Smooth muscle cell (in vitro differentiated cells): ENCODE data around the gene NEK2. TPM values are rescaled to one million over a fixed set of nuclear protein-coding genes. Genes with fewer than 3 reads are reported as not detected.
"Not testable (repeated sequence)": the region's sequence is repeated elsewhere in the genome, so short reads cannot be mapped to it uniquely, and the experiment has no call there.

Experiments used
- DNase-seq: peaks from one replicate; lab custom pipeline; 2025; ENCODE audit not compliant: unreplicated experiment; lab: John Stamatoyannopoulos, UW
- H2AFZ ChIP-seq: fragments of 200-600 bp; sonication (generic); 2 replicates; pipeline ENCODE4 v1.6.0; 2016; ENCODE audit warnings: antibody characterized with exemption, low read depth, mild to moderate bottlenecking
- H3F3A ChIP-seq: fragments of 200-600 bp; sonication (generic); 2 replicates; pipeline ENCODE4 v1.6.0; 2017; ENCODE audit warnings: antibody characterized with exemption, low read depth
- H3K27ac ChIP-seq: fragments of 200-600 bp; sonication (generic); 2 replicates; pipeline ENCODE4 v1.5.1; 2016; ENCODE audit warnings: low read depth, mild to moderate bottlenecking
- H3K27me3 ChIP-seq: fragments of 200-600 bp; sonication (generic); 2 replicates; pipeline ENCODE4 v1.6.1; 2016; ENCODE audit warnings: low read depth, mild to moderate bottlenecking
- H3K36me3 ChIP-seq: fragments of 200-600 bp; sonication (generic); 2 replicates; pipeline ENCODE4 v1.5.1; 2016; ENCODE audit warnings: low read depth
- H3K4me1 ChIP-seq: fragments of 200-600 bp; sonication (generic); 2 replicates; pipeline ENCODE4 v1.5.1; 2016; ENCODE audit warnings: low read depth
- H3K4me2 ChIP-seq: fragments of 200-600 bp; sonication (generic); 2 replicates; pipeline ENCODE4 v1.6.0; 2016; ENCODE audit warnings: mild to moderate bottlenecking
- H3K4me3 ChIP-seq: fragments of 200-600 bp; sonication (generic); 2 replicates; pipeline ENCODE4 v1.5.1; 2016; ENCODE audit warnings: mild to moderate bottlenecking
- H3K79me2 ChIP-seq: fragments of 200-600 bp; sonication (generic); 2 replicates; pipeline ENCODE4 v1.6.0; 2016; ENCODE audit warnings: low read depth, mild to moderate bottlenecking
- H3K9ac ChIP-seq: fragments of 200-600 bp; sonication (generic); 2 replicates; pipeline ENCODE4 v1.6.0; 2016; ENCODE audit warnings: low read depth
- H3K9me3 ChIP-seq: fragments of 200-600 bp; sonication (generic); replicated peaks from 2 replicates; pipeline ENCODE4 v1.5.1; 2016; ENCODE audit warnings: low read depth
- H4K20me1 ChIP-seq: fragments of 200-600 bp; sonication (generic); 2 replicates; pipeline ENCODE4 v1.6.0; 2016; ENCODE audit warnings: low read depth
- WGBS: methylation state at CpG from one replicate; pipeline ENCODE4 v1.1.7; 2016; ENCODE audit warnings: low lambda C conversion rate; 5-methylcytosine and 5-hydroxymethylcytosine counted together
- polyA plus RNA-seq: library from polyadenylated mRNA; unstranded; fragments of >200 nt; fragmentation: Nextera tagmentation; extraction: Ambion mirVana; gene quantifications from 2 replicates; pipeline ENCODE4 v1.2.1, GENCODE V29; 2016
- total RNA-seq: library from RNA; depleted of rRNA; stranded (reverse); fragments of >200 nt; gene quantifications from 2 replicates; pipeline ENCODE4 v1.2.3, GENCODE V29; 2014
- TF ChIP-seq, protein P1 (sequence below): fragments of 200-600 bp; sonication (generic); IDR thresholded peaks from 2 replicates; pipeline ENCODE4 v1.5.1; 2017; ENCODE audit warnings: borderline replicate concordance, mild to moderate bottlenecking, antibody characterized with exemption; ENCODE audit not compliant: insufficient read depth, poor library complexity, severe bottlenecking

Gene NEK2
- total and polyA plus RNA-seq, 2 experiments from 2014 or later, result 7.2 to 12.6 TPM

DNA sequence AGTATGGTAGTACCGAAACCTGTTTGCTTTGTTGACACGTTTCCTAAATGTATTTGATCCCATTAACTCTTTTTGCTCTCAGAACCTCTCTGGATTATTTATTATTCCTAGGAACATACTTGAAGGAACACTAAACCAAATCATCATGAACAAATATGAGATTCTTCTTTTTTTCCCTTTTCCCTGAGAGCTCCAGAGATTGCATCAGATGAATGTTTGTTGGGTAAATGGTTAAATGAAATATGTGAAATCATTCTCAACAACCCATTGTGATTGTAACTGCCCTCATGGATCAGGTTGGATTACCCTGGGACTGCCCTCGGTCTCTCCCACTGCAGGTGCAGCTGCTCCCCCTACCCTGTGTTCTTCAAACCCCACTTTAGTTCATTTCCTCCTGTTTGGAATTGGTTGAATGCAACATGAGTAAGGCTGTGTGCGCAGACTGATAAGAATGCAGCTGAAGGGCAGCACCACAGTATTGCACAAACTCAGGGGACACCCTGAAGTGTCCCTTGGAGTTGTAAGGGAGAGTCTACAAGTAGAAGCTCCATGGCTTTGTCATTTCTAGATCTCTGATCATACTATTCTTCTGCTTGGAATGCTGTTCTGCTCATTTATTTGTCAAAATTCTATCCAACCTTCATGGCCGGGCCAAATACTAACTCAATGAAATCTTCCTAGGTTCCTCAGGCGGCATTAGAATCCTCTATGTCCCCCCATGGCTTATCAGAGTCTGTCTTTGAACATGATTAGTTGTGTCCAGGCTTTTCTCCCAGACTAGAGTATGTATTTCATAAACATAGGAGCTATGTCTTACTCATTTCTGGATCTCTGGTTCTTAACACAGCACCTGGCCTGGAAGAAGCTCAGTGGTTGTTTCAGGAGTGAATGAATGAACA is 47.1 kb upstream of the NEK2 start:
- Histone ChIP-seq H3K4me2 (no peak overlapping the region), H3K4me1 (no peaks in the 10 kb centered on the region), H3K27ac (no peak overlapping the region), H3K79me2 (no peaks in the 10 kb centered on the region), H3K36me3 (no peaks in the 10 kb centered on the region), H2AFZ (no peak overlapping the region), H3F3A (no peaks in the 10 kb centered on the region), H3K4me3 (no peak overlapping the region), H3K9me3 (no peaks in the 10 kb centered on the region), H3K9ac (no peak overlapping the region), H3K27me3 (no peaks in the 10 kb centered on the region), H4K20me1 (no peaks in the 10 kb centered on the region)
- 91% methylated on average over 6 of the region's 6 CpGs for WGBS
- TF ChIP-seq, protein P1, sequence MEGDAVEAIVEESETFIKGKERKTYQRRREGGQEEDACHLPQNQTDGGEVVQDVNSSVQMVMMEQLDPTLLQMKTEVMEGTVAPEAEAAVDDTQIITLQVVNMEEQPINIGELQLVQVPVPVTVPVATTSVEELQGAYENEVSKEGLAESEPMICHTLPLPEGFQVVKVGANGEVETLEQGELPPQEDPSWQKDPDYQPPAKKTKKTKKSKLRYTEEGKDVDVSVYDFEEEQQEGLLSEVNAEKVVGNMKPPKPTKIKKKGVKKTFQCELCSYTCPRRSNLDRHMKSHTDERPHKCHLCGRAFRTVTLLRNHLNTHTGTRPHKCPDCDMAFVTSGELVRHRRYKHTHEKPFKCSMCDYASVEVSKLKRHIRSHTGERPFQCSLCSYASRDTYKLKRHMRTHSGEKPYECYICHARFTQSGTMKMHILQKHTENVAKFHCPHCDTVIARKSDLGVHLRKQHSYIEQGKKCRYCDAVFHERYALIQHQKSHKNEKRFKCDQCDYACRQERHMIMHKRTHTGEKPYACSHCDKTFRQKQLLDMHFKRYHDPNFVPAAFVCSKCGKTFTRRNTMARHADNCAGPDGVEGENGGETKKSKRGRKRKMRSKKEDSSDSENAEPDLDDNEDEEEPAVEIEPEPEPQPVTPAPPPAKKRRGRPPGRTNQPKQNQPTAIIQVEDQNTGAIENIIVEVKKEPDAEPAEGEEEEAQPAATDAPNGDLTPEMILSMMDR, result no peak
- no peak for DNase-seq

- not testable (repeated sequence) for H4K20me1 ChIP-seq, H3K9ac ChIP-seq, H3K79me2 ChIP-seq, H3K27me3 ChIP-seq, DNase-seq, H3K4me2 ChIP-seq, H3K36me3 ChIP-seq, H3K9me3 ChIP-seq, H3K4me3 ChIP-seq, H3F3A ChIP-seq, H3K4me1 ChIP-seq, H2AFZ ChIP-seq, H3K27ac ChIP-seq
- WGBS, result 98% methylated on average over 4 of the region's 4 CpGs
Measured at GRCh38 chr1:211716555-211716954, 41.1 kb upstream of the NEK2 start.

DNA sequence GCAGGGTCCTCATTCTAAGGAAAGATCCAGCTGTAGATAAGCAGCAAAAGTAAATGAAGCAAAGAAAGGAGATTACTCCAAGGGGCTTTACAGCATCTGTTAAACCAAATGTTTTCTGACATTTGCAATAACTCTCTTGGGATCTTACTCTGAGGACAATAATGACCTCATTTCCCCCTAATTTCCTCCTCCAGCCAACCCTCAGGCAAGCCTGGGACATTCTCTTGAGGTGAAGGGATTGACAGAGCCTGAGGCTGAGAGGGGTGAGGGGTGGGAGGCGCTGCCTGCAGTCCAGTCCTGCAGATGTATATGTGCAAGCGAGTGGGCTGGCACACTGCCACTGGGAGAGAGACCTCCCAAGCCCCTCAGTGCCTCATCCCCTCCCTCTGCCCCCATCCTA is 40.5 kb upstream of the NEK2 start:
- WGBS, result 93% methylated on average over 2 of the region's 2 CpGs
- H3K4me3 ChIP-seq, result no peak overlapping the region

DNA sequence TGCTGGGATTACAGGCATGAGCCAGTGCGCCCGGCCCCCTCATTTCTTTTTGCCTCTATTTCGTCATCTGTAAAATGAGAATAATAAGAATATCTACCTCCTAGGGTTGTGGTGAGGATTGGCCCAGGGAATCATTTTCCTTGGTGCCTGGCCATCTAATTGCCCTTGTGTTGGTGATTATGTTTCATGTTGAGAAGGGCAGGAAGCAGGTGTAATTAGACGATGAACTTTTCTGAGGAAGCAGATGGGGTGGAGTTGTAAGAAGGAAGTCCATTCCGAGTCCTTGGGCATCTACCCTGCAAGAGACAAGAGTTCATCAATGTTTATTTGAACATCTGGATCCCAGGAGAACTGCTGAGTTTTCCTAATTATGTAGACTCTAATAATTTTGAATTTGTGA is 38.7 kb upstream of the NEK2 start:
- TF ChIP-seq, protein P1, result no peak
- Histone ChIP-seq H4K20me1 (no peaks in the 10 kb centered on the region), H2AFZ (no peak overlapping the region), H3K79me2 (no peaks in the 10 kb centered on the region), H3F3A (no peaks in the 10 kb centered on the region), H3K9me3 (no peaks in the 10 kb centered on the region), H3K4me1 (no peaks in the 10 kb centered on the region), H3K27ac (no peak overlapping the region), H3K9ac (no peak overlapping the region), H3K4me3 (no peak overlapping the region), H3K27me3 (no peaks in the 10 kb centered on the region), H3K36me3 (no peaks in the 10 kb centered on the region), H3K4me2 (no peak overlapping the region)
- no peak for DNase-seq
- WGBS, result 99% methylated on average over 5 of the region's 5 CpGs

More for the DNA sequence above, 40.5 kb upstream of the NEK2 start:
- no peak for DNase-seq
- Histone ChIP-seq H3K4me2 (no peak overlapping the region), H2AFZ (no peak overlapping the region), H3K36me3 (no peaks in the 10 kb centered on the region), H3K79me2 (no peaks in the 10 kb centered on the region), H3K27me3 (no peaks in the 10 kb centered on the region), H3K9me3 (no peaks in the 10 kb centered on the region), H3K4me1 (no peaks in the 10 kb centered on the region), H3K27ac (no peak overlapping the region), H3K9ac (no peak overlapping the region), H4K20me1 (no peaks in the 10 kb centered on the region), H3F3A (no peaks in the 10 kb centered on the region)
- TF ChIP-seq, protein P1, result no peak
